H1 (cell line): ENCODE results near the gene RPL18. TPM values are rescaled to one million over a fixed set of nuclear protein-coding genes. Genes with fewer than 3 reads are reported as not detected.

Experiments used
- CTCF ChIA-PET: fragments of 300-600 bp; sonication (Branson Sonifier 250); formaldehyde crosslinking; loops from one replicate; lab custom pipeline; 2021; ENCODE audit not compliant: partially characterized antibody; lab: Charles Lee
- POLR2A ChIA-PET: fragments of 300-600 bp; sonication (Branson Sonifier 250); formaldehyde crosslinking; loops from one replicate; lab custom pipeline; 2021; ENCODE audit warnings: inconsistent platforms; ENCODE audit not compliant: partially characterized antibody; lab: Charles Lee
- DNase-seq, 2 experiments: peaks; one replicate each; pipeline versions ENCODE4 v3.0.0 to v3.0.0-alpha.2; 2010 to 2022; ENCODE audit warnings: low spot score in 2 of 2, low read depth in 1 of 2, mixed read lengths in 1 of 2
- FAIRE-seq: peaks from 2 replicates; lab custom pipeline; 2011; peaks lifted over from hg19 to GRCh38; lab: Jason Lieb, UNC
- H2AFZ ChIP-seq: 2 replicates; pipeline ENCODE4 v1.8.1; 2012; ENCODE audit warnings: low read length, inconsistent platforms
- H2AK5ac ChIP-seq: 2 replicates; pipeline ENCODE4 v1.6.1; 2013; ENCODE audit warnings: low read depth, low read length
- H2BK120ac ChIP-seq: replicated peaks from 2 replicates; pipeline ENCODE3; 2013; ENCODE audit warnings: low read depth, low read length, inconsistent platforms
- H2BK12ac ChIP-seq: 2 replicates; pipeline ENCODE4 v1.6.1; 2013; ENCODE audit warnings: low read depth, low read length
- H2BK15ac ChIP-seq: 2 replicates; pipeline ENCODE4 v1.6.1; 2013; ENCODE audit warnings: low read length
- H2BK20ac ChIP-seq: 2 replicates; pipeline ENCODE4 v1.6.1; 2013; ENCODE audit warnings: low read length
- H2BK5ac ChIP-seq: 2 replicates; pipeline ENCODE4 v1.6.1; 2013; ENCODE audit warnings: low read depth, low read length
- H3K14ac ChIP-seq: 2 replicates; pipeline ENCODE4 v1.6.1; 2013; ENCODE audit warnings: inconsistent platforms; ENCODE audit not compliant: insufficient read length
- H3K18ac ChIP-seq: 2 replicates; pipeline ENCODE4 v1.6.1; 2013; ENCODE audit warnings: low read length; ENCODE audit errors: extremely low read depth
- H3K23ac ChIP-seq: 2 replicates; pipeline ENCODE4 v1.6.1; 2013; ENCODE audit warnings: inconsistent platforms; ENCODE audit not compliant: insufficient read length
- H3K23me2 ChIP-seq: 2 replicates; pipeline ENCODE4 v1.6.1; 2013; ENCODE audit warnings: low read depth, low read length
- H3K27ac ChIP-seq: 2 replicates; pipeline ENCODE4 v1.6.1; 2011; ENCODE audit warnings: low read depth, low read length, inconsistent platforms
- H3K27me3 ChIP-seq, 4 experiments: replicated peaks in 1 of 4; 1 replicate in 1 of 4; 2 replicates in 3 of 4; pipeline versions ENCODE4 v1.6.1 to v1.8.1; 2011 to 2013; ENCODE audit warnings: low read length in 3 of 4, mild to moderate bottlenecking in 3 of 4, inconsistent platforms in 2 of 4, mixed read lengths in 2 of 4, moderate library complexity in 1 of 4; ENCODE audit not compliant: control insufficient read depth in 3 of 4, insufficient read depth in 3 of 4; ENCODE audit errors: extremely low read depth in 1 of 4
- H3K36me3 ChIP-seq, 4 experiments: 2 replicates each; pipeline versions ENCODE4 v1.6.1 to v1.8.1; 2011 to 2013; ENCODE audit warnings: mild to moderate bottlenecking in 4 of 4, low read length in 3 of 4, moderate library complexity in 2 of 4, control low read depth in 1 of 4, inconsistent platforms in 1 of 4; ENCODE audit not compliant: insufficient read depth in 4 of 4, control insufficient read depth in 2 of 4
- H3K4ac ChIP-seq: replicated peaks from 2 replicates; pipeline ENCODE3; 2013; ENCODE audit warnings: low read length, low read depth, mixed read lengths, inconsistent platforms; ENCODE audit not compliant: insufficient read length
- H3K4me1 ChIP-seq, 4 experiments: replicated peaks in 1 of 4; 1 replicate in 1 of 4; 2 replicates in 3 of 4; pipeline versions ENCODE4 v1.6.1 to v1.8.1; 2011 to 2013; ENCODE audit warnings: low read length in 3 of 4, inconsistent platforms in 2 of 4, mixed read lengths in 1 of 4; ENCODE audit not compliant: insufficient read depth in 4 of 4, control insufficient read depth in 3 of 4
- H3K4me2 ChIP-seq, 2 experiments: 2 replicates each; pipeline versions ENCODE4 v1.6.1 to v1.8.1; 2011 to 2013; ENCODE audit warnings: low read depth in 2 of 2, low read length in 2 of 2, control low read depth in 1 of 2, inconsistent platforms in 1 of 2, mild to moderate bottlenecking in 1 of 2; ENCODE audit not compliant: insufficient read depth in 1 of 2
- H3K4me3 ChIP-seq, 4 experiments: fragments of 200-600, 300-600 bp in 1 of 4; sonication (generic), shearing (Covaris generic), sonication (Bioruptor Twin) in 1 of 4; 2 replicates each; pipeline versions ENCODE4 v1.5.1 to v1.8.1; 2011 to 2016; ENCODE audit warnings: low read length in 4 of 4, low read depth in 3 of 4, control low read depth in 2 of 4, inconsistent platforms in 2 of 4, mild to moderate bottlenecking in 2 of 4, mixed read lengths in 1 of 4, moderate library complexity in 1 of 4; ENCODE audit not compliant: insufficient read depth in 2 of 4; ENCODE audit errors: extremely low read depth in 1 of 4
- H3K56ac ChIP-seq: replicated peaks from 2 replicates; pipeline ENCODE3; 2013; ENCODE audit warnings: low read depth, mild to moderate bottlenecking, mixed read lengths, low read length, inconsistent platforms; ENCODE audit not compliant: insufficient read length
- H3K79me1 ChIP-seq: 2 replicates; pipeline ENCODE4 v1.6.1; 2013; ENCODE audit warnings: low read depth, low read length, control low read depth
- H3K79me2 ChIP-seq, 2 experiments: 2 replicates each; pipeline versions ENCODE4 v1.6.1 to v1.8.1; 2012 to 2013; ENCODE audit warnings: low read length in 2 of 2, mild to moderate bottlenecking in 2 of 2, inconsistent platforms in 1 of 2; ENCODE audit not compliant: insufficient read depth in 2 of 2, control insufficient read depth in 1 of 2
- H3K9ac ChIP-seq, 4 experiments: replicated peaks in 1 of 4; 1 replicate in 1 of 4; 2 replicates in 3 of 4; pipeline versions ENCODE4 v1.6.1 to v1.8.1; 2011 to 2013; ENCODE audit warnings: low read depth in 3 of 4, low read length in 3 of 4, control low read depth in 2 of 4, mild to moderate bottlenecking in 2 of 4, moderate library complexity in 2 of 4, inconsistent platforms in 1 of 4; ENCODE audit errors: extremely low read depth in 1 of 4
- H3K9me3 ChIP-seq, 2 experiments: 2 replicates each; pipeline versions ENCODE4 v1.6.1 to v1.8.1; 2012 to 2013; ENCODE audit warnings: mild to moderate bottlenecking in 2 of 2, moderate library complexity in 2 of 2, control low read depth in 1 of 2, inconsistent platforms in 1 of 2, low read depth in 1 of 2, low read length in 1 of 2, mixed read lengths in 1 of 2; ENCODE audit not compliant: insufficient read depth in 2 of 2
- H4K20me1 ChIP-seq, 2 experiments: replicated peaks in 1 of 2; 2 replicates each; pipeline versions ENCODE3 to v1.8.1; 2011 to 2013; ENCODE audit warnings: inconsistent platforms in 2 of 2, low read length in 2 of 2, mild to moderate bottlenecking in 1 of 2; ENCODE audit not compliant: insufficient read depth in 2 of 2, control insufficient read depth in 1 of 2
- H4K5ac ChIP-seq: 2 replicates; pipeline ENCODE4 v1.6.1; 2013; ENCODE audit warnings: low read length, low read depth, mixed read lengths, inconsistent platforms; ENCODE audit not compliant: insufficient read length
- H4K8ac ChIP-seq: 2 replicates; pipeline ENCODE4 v1.8.0; 2013; ENCODE audit warnings: mild to moderate bottlenecking, moderate library complexity, low read length, inconsistent platforms; ENCODE audit not compliant: insufficient read depth; ENCODE audit errors: extremely low read depth
- H4K91ac ChIP-seq: replicated peaks from 2 replicates; pipeline ENCODE3; 2013; ENCODE audit warnings: low read length, mixed read lengths, inconsistent platforms; ENCODE audit not compliant: insufficient read length
- CEBPB ChIP-seq: IDR thresholded peaks from 2 replicates; pipeline ENCODE4 v1.6.1; 2012; ENCODE audit warnings: low read depth, low read length
- CHD2 ChIP-seq: IDR thresholded peaks from 2 replicates; pipeline ENCODE4 v1.6.1; 2012; ENCODE audit warnings: low read length, improper control_type of control experiment
- HDAC2 ChIP-seq, 2 experiments: fragments of 300-600 bp in 1 of 2; sonication (generic) in 1 of 2; IDR thresholded peaks; 2 replicates each; pipeline ENCODE4 v1.6.1; 2011 to 2012; ENCODE audit warnings: low read depth in 2 of 2, low read length in 2 of 2, mild to moderate bottlenecking in 2 of 2, moderate library complexity in 2 of 2, borderline replicate concordance in 1 of 2, inconsistent platforms in 1 of 2
- KDM5A ChIP-seq: fragments of 200-600 bp; IDR thresholded peaks from 2 replicates; pipeline ENCODE4 v1.7.1; 2012; ENCODE audit warnings: mild to moderate bottlenecking, low read length, inconsistent platforms, mixed read lengths
- POLR2AphosphoS5 ChIP-seq: IDR thresholded peaks from 2 replicates; pipeline ENCODE4 v1.6.1; 2011; ENCODE audit warnings: low read depth, low read length
- RBBP5 ChIP-seq: IDR thresholded peaks from 2 replicates; pipeline ENCODE4 v1.7.1; 2012; ENCODE audit warnings: low read depth, mild to moderate bottlenecking, inconsistent platforms, low read length, moderate library complexity, borderline replicate concordance
- SIN3A ChIP-seq, 2 experiments: IDR thresholded peaks in 1 of 2; conservative IDR thresholded peaks in 1 of 2; 2 replicates each; pipeline ENCODE4 v1.6.1; 2011 to 2012; ENCODE audit warnings: low read length in 2 of 2, improper control_type of control experiment in 1 of 2, low read depth in 1 of 2, mild to moderate bottlenecking in 1 of 2
- SP2 ChIP-seq: IDR thresholded peaks from 2 replicates; pipeline ENCODE4 v1.6.1; 2012; ENCODE audit warnings: mild to moderate bottlenecking, low read length, inconsistent platforms
- SP4 ChIP-seq: IDR thresholded peaks from 2 replicates; pipeline ENCODE4 v1.6.1; 2012; ENCODE audit warnings: low read length, inconsistent platforms
- SUZ12 ChIP-seq: fragments of 200-600 bp; sonication (generic); IDR thresholded peaks from 2 replicates; pipeline ENCODE4 v1.6.1; 2012; ENCODE audit warnings: mild to moderate bottlenecking, inconsistent platforms, low read length, moderate library complexity, mixed read lengths
- TAF7 ChIP-seq: optimal IDR thresholded peaks from 2 replicates; pipeline ENCODE3; 2011; ENCODE audit warnings: low read depth, mild to moderate bottlenecking, inconsistent platforms, low read length, moderate library complexity, borderline replicate concordance
- WGBS, 2 experiments: shearing (Covaris generic) in 1 of 2; methylation state at CpG; one replicate each; pipeline versions ENCODE4 v1.1.6 to v1.1.7; 2013 to 2015; ENCODE audit warnings: low lambda C conversion rate in 2 of 2, mixed read lengths in 2 of 2, inconsistent platforms in 1 of 2, low coverage in 1 of 2, missing lambda C conversion rate in 1 of 2; ENCODE audit not compliant: insufficient replicate concordance in 2 of 2, insufficient coverage in 1 of 2, insufficient read length in 1 of 2; ENCODE audit errors: extremely low coverage in 1 of 2, missing lambda C conversion rate in 1 of 2; 5-methylcytosine and 5-hydroxymethylcytosine counted together
- polyA plus RNA-seq, 7 experiments: library from polyadenylated mRNA; depleted of rRNA in 3 of 7; stranded (reverse) in 5 of 7; unstranded in 2 of 7; fragments of >200 nt in 5 of 7; fragments of 200-250 nt in 2 of 7; gene quantifications; 1 replicate in 5 of 7; 2 replicates in 1 of 7; 4 replicates in 1 of 7; pipeline versions ENCODE4 v1.2.1 to v1.2.3, GENCODE V29; 2011 to 2013; ENCODE audit warnings: missing spikeins in 2 of 7, mixed read lengths in 2 of 7
- total RNA-seq: library from RNA; stranded (reverse); fragmentation: NEBNext Ultra II Directional; extraction: Animal tissue kit (Norgen Biotek cat#: 25700); gene quantifications from 2 replicates; pipeline ENCODE4 v1.2.1, GENCODE V29; 2021

Gene RPL18
- total and polyA plus RNA-seq, 2 of the 8 experiments (the other 6 are each of a cell fraction or from before 2014, with no cell fraction given): 1,669 to 2,789 TPM

DNA sequence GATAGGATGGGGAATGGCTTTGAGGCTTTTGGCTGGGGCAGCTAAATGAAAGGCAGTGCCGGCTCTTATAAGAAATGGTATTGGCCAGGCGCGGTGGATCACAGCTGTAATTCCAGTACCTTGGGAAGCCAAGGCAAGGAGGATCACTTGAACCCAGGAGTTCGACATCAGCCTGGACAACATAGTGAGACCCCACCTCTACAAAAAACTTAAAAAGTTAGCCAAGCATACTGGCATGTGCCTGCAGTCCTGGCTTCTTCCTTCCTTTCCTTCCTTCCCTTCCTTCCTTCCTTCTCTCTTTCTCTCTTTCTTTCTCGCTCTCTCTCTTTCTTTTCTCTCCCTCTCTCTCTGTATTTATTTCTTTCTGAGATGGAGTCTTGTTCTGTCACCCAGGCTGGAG, 23.9 kb upstream of the RPL18 start:
- Histone ChIP-seq H3K79me2 (peaks cover 0 to 11% of the 10 kb centered on the region in 2 experiments; a peak in 2 of 4 replicates), H2BK120ac (no peak overlapping the region), H3K36me3 (no peaks in the 10 kb centered on the region), H3K9ac (no peak overlapping the region), H3K4ac (no peak overlapping the region), H2BK15ac (no peak overlapping the region), H3K56ac (no peak overlapping the region), H4K5ac (no peak overlapping the region), H3K9me3 (no peaks in the 10 kb centered on the region), H3K27me3 (no peaks in the 10 kb centered on the region), H3K79me1 (no peaks in the 10 kb centered on the region), H3K4me2 (no peak overlapping the region), H3K27ac (no peak overlapping the region), H3K18ac (no peak overlapping the region), H4K20me1 (no peaks in the 10 kb centered on the region), H2AK5ac (no peak overlapping the region), H2BK20ac (no peak overlapping the region), H4K8ac (no peak overlapping the region), H2BK5ac (no peak overlapping the region), H2BK12ac (no peak overlapping the region), H3K23me2 (peaks cover 17% of the 10 kb centered on the region), H3K4me3 (no peak overlapping the region), H3K4me1 (peaks cover 5 to 24% (median 10%) of the 10 kb centered on the region in 4 experiments), H3K23ac (no peak overlapping the region), H2AFZ (no peak overlapping the region), H4K91ac (no peak overlapping the region), H3K14ac (no peak overlapping the region)
- FAIRE-seq: no peak
- 94% methylated on average over 4 of the region's 5 CpGs; no CpG with 5 or more reads in 1 of the 2 experiments for WGBS, 2 experiments
- ChIA-PET POLR2A (interaction anchor here (0.6 to 5.6 kb wide), 4 partner anchors 12 to 315 kb away, joined by 3 to 28 read pairs (median 3); partner anchors contain the start of gene SPHK2), CTCF (interaction anchor here (1.1 to 1.6 kb wide), 2 partner anchors 13 to 32 kb away, joined by 3 to 6 read pairs; no protein-coding TSS in a partner anchor)
- no peak for DNase-seq
- TF ChIP-seq SIN3A (conservative IDR thresholded peaks at IDR 0.05 in 1 of 2, IDR thresholded peaks at IDR 0.05 in 1 of 2; ENCODE audit: low read depth in 1 of 2, low read length in 2 of 2): no peak
- no peak for TF ChIP-seq CEBPB
- TF ChIP-seq RBBP5: no peak
- no peak for TF ChIP-seq SP4
- TF ChIP-seq TAF7: no peak
- no peak for TF ChIP-seq HDAC2 (IDR thresholded peaks at IDR 0.05; ENCODE audit: borderline replicate concordance in 1 of 2, low read depth in 2 of 2, low read length in 2 of 2)
- no peak for TF ChIP-seq POLR2AphosphoS5
- TF ChIP-seq CHD2: no peak
- TF ChIP-seq KDM5A: no peak
- no peak for TF ChIP-seq SP2
- TF ChIP-seq SUZ12: no peak
